Activated T-cell treated with anti-CD3 and anti-CD28 coated beads for 4 hours (primary cell): ENCODE results near the gene SPDYE3.
"Not testable (repeated sequence)": the region's sequence is repeated elsewhere in the genome, so short reads cannot be mapped to it uniquely, and the experiment has no call there.

ENCODE experiments used
- DNase-seq: peaks from one replicate; pipeline ENCODE4 v3.0.0-alpha.2; 2020

The SPDYE3 gene, protein sequence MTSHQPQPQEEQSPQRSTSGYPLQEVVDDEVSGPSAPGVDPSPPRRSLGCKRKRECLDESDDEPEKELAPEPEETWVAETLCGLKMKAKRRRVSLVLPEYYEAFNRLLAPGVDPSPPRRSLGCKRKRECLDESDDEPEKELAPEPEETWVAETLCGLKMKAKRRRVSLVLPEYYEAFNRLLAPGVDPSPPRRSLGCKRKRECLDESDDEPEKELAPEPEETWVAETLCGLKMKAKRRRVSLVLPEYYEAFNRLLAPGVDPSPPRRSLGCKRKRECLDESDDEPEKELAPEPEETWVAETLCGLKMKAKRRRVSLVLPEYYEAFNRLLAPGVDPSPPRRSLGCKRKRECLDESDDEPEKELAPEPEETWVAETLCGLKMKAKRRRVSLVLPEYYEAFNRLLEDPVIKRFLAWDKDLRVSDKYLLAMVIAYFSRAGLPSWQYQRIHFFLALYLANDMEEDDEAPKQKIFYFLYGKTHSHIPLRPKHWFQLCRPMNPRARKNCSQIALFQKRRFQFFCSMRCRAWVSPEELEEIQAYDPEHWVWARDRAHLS

DNA sequence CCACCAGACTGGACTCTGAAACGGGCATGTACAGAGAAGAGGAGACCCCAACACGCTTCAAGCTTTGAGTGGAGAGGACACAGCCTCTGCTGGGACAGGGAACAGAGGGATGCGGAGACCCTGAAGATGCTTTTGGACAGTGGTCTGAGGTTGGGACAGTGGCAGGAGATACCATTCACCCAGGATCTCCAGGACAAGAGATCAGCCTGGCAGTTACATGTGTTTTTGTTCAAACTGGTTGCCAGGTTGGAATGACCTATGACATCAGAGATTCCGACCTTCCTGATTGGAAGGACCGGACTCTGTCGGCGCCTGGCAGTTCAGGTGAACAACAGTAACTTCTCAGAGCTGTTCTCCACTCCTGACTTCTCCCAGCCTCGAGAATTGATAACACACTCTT, at the start of gene SPDYE3:
Gene SPDYE3 (plus strand): TSS at position 301 of the 400 bp plus-strand sequence. CDS start 184 bp downstream, outside the sequence.
- DNase-seq = not testable (repeated sequence)

- DNase-seq = not testable (repeated sequence)
These were observed 47.5 kb upstream of the SPDYE3 start for GRCh38 chr7:100259984-100260383.

DNA sequence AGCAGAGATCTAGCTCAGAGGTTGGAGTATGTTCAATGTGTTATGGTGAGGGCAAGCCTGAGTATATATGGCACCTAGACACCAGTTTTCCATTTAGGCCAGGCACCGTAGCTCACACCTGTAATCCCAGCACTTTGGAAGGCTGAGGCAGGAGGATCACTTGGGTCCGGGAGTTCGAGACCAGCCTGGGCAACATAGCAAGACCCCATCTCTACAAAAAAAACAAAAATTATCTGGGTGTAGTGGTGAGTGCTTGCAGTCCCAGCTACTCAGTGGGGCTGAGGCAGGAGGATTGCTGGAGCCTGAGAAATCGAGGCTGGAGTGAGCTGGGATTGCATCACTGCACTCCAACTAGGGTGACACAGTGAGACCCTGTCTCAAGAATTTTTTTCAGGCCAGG, 44.6 kb upstream of the SPDYE3 start:
- DNase-seq = not testable (repeated sequence)

DNA sequence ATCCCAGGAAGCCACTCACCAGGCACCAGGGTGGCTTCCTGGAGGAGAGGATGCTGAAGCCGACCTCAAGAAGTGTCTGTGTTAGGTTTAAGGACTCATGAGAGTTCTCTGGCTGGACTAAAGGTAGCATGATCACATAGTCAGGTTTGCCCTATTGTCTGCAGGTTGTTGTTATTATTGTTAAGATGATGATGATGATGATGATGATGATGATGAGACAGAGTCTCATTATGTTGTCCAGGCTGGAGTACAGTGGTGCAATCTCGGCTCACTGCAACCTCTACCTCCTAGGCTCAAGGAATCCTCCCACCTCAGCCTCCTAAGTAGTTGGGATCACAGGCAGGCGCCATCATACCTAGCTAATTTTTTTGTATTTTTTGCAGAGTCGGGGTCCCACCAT, 43.3 kb upstream of the SPDYE3 start:
- DNase-seq = not testable (repeated sequence)

- DNase-seq = not testable (repeated sequence)
These were observed 42.8 kb upstream of the SPDYE3 start for GRCh38 chr7:100264669-100265165.

- DNase-seq = not testable (repeated sequence)
These were observed 41.7 kb upstream of the SPDYE3 start for GRCh38 chr7:100265851-100266250.

GRCh38 chr7:100266576-100267354, 40.7 kb upstream of the SPDYE3 start:
- DNase-seq = no peak

DNA sequence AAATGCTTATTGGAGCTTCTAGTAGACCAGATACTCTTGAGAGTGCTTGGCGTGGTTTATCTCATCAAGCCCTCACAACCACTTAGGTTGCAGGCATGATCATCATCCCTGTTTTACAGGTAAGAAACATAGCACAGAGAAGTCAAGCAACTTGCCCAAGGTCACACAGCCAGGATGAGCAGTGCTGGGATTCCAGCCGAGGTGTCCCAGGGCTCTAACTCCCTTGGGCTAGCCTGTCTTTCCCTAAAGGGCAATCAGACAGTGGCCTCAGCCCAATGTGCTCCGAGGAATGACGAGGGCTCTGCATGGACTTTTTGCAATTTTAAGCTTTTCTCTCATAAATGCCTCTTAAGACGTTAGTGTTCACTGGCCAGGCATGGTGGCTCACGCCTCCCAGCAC, 39.9 kb upstream of the SPDYE3 start:
- DNase-seq = no peak

- not testable (repeated sequence) for DNase-seq
These were observed 38.6 kb upstream of the SPDYE3 start for GRCh38 chr7:100268882-100269281.

GRCh38 chr7:100269306-100270045, 38.0 kb upstream of the SPDYE3 start:
- DNase-seq = not testable (repeated sequence)

DNA sequence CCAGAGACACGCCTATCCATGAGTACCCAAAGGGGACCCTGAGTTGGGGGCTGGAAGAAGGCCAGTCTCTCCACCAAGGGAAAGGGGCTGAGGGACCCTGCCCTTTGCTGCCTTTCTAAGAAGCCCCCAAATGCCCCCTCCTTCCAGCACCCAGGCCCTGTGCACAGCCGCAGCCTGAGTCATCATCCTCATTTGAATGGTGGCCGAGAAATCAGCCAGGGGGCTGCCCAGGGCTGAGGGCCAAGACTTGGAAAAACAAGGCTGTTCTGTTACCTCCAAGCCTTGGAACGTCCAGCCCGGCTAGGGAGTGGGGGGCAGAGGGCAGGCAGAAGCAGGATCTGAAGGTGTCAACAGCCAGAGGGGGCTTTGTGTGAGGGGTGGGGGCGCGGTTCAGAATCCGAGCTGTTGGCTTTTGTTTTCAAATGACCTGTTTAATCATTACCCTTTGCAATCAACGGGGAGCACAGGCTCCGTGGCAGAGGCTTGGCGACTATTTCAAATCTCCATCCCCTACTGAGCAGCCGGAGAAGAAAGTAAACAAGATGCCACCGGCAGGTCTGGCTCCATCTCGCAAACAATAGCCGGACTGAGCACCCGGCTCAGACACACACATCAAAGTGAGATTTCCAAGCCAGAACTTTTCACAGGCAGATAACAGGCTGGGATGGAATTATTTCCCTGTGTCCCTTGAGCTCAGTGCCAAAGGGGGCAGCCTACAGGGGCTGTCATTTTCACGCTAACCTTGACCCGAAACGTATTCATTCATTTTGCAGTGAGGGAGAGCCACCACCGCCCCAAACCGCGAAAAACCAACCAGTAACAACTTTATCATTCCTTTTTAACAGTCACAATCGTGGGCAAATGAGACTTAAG, 37.2 kb upstream of the SPDYE3 start:
- DNase-seq = not testable (repeated sequence)

GRCh38 chr7:100270941-100271593, 36.4 kb upstream of the SPDYE3 start:
- peak; percentile 29 for DNase-seq

GRCh38 chr7:100271716-100272537, 35.6 kb upstream of the SPDYE3 start:
- peak; percentile 94 for DNase-seq

GRCh38 chr7:100272538-100272902, 35.0 kb upstream of the SPDYE3 start:
- DNase-seq = not testable (repeated sequence)

GRCh38 chr7:100275120-100275519, 32.4 kb upstream of the SPDYE3 start:
- DNase-seq = no peak

DNA sequence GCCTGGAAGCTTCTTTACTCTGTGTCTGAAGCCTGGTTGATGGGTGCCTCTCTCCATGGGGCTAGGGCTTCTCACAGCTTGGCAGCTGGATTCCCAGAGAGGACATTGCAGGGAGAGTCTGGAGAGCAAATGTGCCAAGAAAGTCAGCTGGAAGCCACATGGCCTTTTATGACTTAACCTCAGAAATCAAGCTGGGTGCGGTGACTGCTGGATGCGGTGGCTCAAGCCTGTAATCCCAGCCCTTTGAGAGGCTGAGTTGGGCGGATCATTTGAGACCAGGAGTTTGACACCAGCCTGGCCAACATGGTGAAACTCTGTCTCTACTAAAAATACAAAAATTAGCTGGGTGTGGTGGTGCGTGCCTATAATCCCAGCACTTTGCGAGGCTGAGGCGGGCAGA, 31.4 kb upstream of the SPDYE3 start:
- DNase-seq = not testable (repeated sequence)

- not testable (repeated sequence) for DNase-seq
These were observed 25.4 kb upstream of the SPDYE3 start for GRCh38 chr7:100282069-100282608.

GRCh38 chr7:100283147-100283546, 24.4 kb upstream of the SPDYE3 start:
- not testable (repeated sequence) for DNase-seq

DNA sequence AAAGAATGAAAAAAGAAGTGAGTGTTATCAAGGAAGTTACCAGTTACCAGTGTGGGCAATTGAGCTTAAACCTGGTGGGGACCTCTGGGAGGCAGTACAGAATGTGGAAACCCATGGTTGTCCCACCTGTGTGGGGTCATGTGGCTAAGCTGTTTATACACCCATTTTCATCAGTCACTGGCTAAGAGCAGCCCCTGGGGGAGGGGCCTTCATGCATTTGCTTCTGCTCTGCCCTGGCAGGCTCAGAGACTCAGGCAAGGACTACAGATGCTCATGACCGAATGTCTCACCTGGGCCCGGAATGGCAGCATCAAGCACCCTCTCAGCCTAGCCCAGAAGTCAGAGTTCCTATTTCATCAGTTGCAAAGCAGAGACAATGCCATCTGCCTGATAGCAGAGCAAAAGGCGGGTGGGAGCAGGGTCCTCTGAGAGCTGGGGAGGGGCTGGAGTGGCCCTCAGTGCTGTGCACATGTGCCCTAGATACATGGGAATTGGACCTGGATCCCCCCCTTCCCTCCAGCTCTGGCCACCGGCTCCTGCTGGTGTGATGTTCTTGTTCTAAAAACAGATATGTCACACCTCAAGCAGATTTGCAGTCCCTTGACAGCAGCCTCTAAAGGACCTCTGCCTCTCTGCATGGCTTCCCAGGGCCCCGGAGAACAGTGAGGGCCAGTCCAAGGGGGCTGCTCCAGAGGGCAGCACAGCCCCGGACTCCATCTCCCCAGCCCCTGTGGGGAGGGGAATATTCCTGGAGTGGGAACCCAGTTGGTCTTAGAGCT, 20.1 kb upstream of the SPDYE3 start:
- DNase-seq = not testable (repeated sequence)
